NT2/D1 (cell line): ENCODE measurements around the gene ACTN2.

Experiments used
- SUZ12 ChIP-seq: IDR thresholded peaks from 2 replicates; pipeline ENCODE4 v1.6.1; 2011; ENCODE audit not compliant: insufficient read length, insufficient read depth; ENCODE audit errors: extremely low read depth
- YY1 ChIP-seq: IDR thresholded peaks from 2 replicates; pipeline ENCODE4 v1.6.1; 2011; ENCODE audit not compliant: insufficient read length, insufficient read depth
- ZNF274 ChIP-seq: IDR thresholded peaks from 2 replicates; pipeline ENCODE4 v1.6.1; 2011; ENCODE audit warnings: mild to moderate bottlenecking, low read depth, low read length

DNA sequence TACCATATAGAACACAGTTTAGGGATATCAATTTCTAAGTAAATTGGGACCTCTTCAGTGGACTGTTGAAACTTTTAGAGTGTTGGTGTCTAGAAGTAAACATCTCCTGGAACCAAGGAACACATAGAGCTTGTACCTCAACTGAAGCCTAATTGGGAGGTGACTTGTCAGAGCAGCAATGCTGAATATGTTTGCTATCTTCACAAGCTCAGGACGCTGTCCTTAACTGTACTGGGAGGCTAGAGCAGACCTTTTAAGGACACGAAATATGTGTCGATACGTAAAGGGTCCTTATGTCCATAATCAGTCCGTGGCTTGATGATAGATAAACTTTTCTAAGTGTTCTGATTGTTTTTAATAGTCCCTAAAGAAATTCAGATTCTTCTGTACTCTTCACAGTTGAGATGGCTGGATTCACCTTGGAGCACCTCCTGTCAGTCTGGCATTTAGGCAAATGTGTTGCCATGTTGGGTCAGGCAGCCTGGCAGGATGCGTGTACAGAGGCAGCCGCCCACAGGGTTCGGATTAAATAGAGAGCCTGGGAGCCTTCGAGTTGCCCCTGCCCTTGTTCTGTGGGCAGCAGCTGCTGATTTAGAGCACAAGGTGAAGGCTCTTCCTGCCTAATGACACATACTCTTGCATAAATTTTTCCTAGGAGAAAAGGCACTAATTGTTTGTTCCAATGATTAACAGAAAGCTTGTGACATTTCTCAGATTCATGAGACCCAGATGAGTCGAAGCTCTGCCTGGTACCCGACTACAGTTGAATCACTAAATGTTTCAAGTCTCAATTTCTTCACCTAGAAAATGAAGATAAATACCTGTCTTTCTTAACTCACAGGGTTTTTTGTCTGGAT lies 3.6 kb downstream of the ACTN2 start:
- TF ChIP-seq ZNF274, result no peak
- no peak for TF ChIP-seq YY1
- no peak for TF ChIP-seq SUZ12
